HAP-1 (cell line): ENCODE results near the gene TRERF1.
"Not testable (repeated sequence)": the region's sequence is repeated elsewhere in the genome, so short reads cannot be mapped to it uniquely, and the experiment has no call there.

Experiments used
- DNase-seq, 2 experiments: peaks; one replicate each; pipeline ENCODE4 v3.0.0-alpha.2; 2016 to 2020; ENCODE audit warnings: low spot score in 2 of 2
- H3K27me3 ChIP-seq: fragments of 250-450 bp; sonication (Bioruptor Pico); 2 replicates; pipeline ENCODE4 v1.5.1; 2020; ENCODE audit warnings: low read depth, mild to moderate bottlenecking, moderate library complexity
- H3K36me3 ChIP-seq: fragments of 250-450 bp; sonication (Bioruptor Pico); replicated peaks from 2 replicates; pipeline ENCODE4 v1.5.1; 2020; ENCODE audit warnings: mild to moderate bottlenecking
- H3K4me1 ChIP-seq: fragments of 250-450 bp; sonication (Bioruptor Pico); 2 replicates; pipeline ENCODE4 v1.5.1; 2020; ENCODE audit warnings: mild to moderate bottlenecking
- H3K4me3 ChIP-seq: fragments of 250-450 bp; sonication (Bioruptor Pico); 2 replicates; pipeline ENCODE4 v1.5.1; 2020; ENCODE audit warnings: mild to moderate bottlenecking, moderate library complexity
- H3K9me3 ChIP-seq: fragments of 250-450 bp; sonication (Bioruptor Pico); 2 replicates; pipeline ENCODE4 v1.5.1; 2020; ENCODE audit warnings: mild to moderate bottlenecking, moderate library complexity
- in situ Hi-C: fragments of 300-500 bp; cut with MboI; formaldehyde crosslinking; loops from 3 replicates; pipeline ENCODE4 v1.14.3; 2020; ENCODE audit warnings: low sequenced_read_pairs, inconsistent platforms, mixed read lengths

Gene TRERF1

DNA sequence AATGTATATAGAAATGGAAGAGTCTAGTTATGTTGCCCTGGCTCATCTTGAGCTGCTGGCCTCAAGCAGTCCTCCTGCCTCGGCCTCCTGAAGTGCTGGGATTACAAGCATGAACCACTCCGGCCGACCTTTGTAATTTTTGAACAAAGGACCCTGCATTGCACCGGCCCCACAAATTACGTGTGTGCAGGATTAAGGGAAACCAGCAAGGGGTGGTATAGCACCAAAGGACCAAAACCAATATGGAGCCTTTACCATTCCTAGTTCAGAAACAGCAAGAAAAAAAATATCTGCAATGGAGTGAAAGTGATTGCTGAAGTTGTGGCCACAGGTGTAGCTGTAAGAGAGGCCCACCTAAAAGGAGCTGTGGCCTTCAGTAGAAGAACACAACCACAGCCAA, 8.2 kb upstream of the TRERF1 start:
- Histone ChIP-seq H3K27me3 (no peaks in the 10 kb centered on the region), H3K4me3 (no peak overlapping the region), H3K4me1 (no peaks in the 10 kb centered on the region; the same call in 1 of the 2 replicates), H3K36me3 (no peaks in the 10 kb centered on the region), H3K9me3 (no peaks in the 10 kb centered on the region)
- in situ Hi-C loops, result no loop called here
- DNase-seq, result no peak

DNA sequence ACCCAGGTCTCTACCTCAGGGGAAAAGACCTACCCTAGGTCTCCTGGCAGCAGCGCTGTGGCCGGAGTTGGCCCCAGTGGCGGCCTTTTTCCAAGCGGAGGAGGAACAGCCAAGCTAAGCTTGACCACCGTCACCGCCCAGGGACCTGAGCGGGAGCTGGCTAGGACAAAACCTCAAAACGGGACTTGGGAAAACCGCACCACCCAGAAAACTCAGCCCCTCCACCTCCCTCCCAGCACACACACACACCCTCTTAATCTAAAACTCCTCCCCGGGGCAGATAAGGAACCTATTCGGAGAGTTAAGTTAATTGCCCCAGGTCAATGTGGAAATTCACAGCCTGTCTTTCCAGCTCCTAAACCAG, 2.7 kb upstream of the TRERF1 start:
- Histone ChIP-seq H3K27me3 (no peaks in the 10 kb centered on the region), H3K4me3 (no peak overlapping the region), H3K4me1 (peaks cover 20% of the 10 kb centered on the region), H3K9me3 (no peaks in the 10 kb centered on the region), H3K36me3 (no peaks in the 10 kb centered on the region)
- in situ Hi-C loops, result no loop called here
- DNase-seq, result no peak

DNA sequence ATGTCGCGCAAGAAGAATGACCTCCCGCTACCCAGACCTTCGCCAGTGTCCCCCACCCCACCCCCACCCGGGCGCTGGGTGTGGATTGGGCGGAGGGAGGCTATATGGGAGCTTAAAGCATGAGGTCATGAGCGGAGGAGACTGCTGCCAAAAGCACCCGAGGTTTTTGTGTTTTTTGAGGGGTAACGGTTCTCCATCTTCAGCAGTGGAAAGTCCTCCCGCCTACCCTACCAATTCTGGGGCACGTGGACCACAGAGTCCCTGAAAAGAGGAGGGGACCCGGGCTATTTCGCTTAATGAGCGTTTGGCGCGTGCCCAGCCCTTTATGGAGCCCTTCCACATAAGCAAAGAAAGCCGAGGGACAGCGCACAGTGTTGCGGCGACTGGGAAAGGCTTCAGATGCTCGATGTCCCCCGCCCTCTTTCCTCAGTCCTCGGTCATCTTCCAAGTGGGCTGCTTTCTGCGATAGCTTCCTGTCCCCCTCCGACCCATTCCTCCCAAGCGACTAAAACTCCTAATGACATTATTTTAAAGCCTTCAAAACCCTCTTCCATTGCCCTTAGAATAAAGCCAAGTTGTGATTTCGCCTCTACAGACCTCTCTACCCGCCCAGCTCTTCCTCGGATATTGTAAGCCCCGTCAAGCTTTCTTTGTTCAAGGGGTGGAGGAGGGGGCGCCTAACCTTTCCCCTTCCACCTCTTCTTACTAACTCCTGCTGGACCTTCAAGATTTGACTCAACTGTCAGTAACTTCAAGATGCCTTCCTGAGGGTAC, 2.1 kb upstream of the TRERF1 start:
- Histone ChIP-seq H3K9me3 (no peaks in the 10 kb centered on the region), H3K4me3 (peak overlapping the region; percentile 70), H3K27me3 (no peaks in the 10 kb centered on the region), H3K4me1 (peaks cover 24% of the 10 kb centered on the region), H3K36me3 (no peaks in the 10 kb centered on the region)
- in situ Hi-C loops, result no loop called here
- DNase-seq, result peak in 1 of 2 experiments; percentile 22

DNA sequence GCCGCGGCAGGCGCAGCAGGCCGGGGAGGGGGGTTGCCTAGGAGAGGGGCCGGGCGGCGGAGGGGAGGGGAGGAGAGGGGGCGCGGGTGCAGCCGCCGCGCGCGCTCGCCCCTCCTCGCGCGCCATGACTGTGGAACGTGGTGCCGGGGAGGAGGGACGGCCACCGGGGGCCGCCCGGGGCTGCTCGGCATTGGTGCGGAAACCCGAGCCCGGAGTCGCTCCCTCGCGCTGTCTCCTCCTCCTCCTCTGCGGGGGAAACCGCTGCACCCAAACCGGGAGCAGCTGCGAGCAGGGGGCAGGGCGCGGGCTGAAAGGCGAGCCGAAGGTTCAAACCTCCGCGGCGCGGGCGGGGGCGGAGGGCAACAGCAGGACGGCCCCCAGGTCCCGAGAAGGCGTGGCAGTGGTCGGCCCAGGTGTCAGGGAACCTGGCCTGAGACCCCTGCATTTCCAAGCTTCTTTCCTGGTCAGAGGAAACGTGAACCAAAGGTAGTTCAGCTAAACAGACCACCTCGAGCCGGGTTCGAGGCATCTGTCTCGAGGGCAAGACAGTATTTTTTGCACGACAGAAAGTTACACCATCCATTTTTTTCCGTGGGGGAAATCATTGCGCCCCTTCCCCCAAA, 1.4 kb upstream of the TRERF1 start:
- H3K4me1 ChIP-seq, result peaks cover 28% of the 10 kb centered on the region
- H3K27me3 ChIP-seq, result no peaks in the 10 kb centered on the region
- H3K9me3 ChIP-seq, result no peaks in the 10 kb centered on the region
- H3K4me3 ChIP-seq, result peak overlapping the region; percentile 70
- in situ Hi-C loops, result no loop called here
- DNase-seq, result peak; percentile 76 to 93
- peaks cover 3% of the 10 kb centered on the region for H3K36me3 ChIP-seq

DNA sequence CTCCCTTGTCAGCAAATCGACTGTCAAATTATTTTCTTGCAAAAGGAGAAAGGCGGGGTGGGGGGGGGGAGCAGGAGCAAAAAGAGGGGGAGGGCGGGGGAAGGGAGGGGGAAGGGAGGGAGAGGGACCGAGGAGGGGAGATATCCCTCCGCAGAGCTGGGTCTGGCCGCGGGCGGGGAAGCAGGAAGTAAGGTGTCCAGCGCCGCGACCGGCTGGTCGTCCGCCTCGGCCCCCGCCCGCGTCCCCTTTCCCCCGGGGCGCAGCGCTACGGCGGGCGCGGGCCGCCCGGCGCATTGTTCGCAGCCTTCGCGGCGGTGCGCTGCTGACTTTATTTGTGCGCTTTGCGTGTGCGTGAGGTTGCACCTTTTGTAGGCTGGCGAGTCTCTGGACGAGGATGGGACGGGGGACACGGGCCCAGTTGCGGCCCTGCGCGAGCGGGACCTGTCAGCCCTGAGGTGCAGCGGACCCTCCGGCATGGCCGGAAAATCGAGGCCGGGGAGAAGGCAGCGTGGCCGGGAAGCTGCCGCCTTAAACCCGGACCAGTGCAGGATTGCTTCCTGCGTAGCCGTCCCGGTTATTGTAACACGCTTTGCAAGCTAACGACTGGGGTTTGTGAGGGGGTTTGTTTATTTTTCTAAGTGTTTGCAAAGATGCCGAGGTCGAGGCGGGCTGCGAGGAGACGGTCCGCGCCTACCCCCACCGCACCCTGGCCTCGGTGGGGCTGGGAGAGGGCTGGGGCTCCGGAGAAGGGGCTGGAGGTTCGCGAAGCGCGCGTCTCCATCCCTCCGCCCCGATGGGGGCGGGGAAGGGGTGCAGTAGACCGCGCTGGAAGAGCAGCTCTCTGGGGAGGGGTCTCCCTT, 675 bp upstream of the TRERF1 start:
- Histone ChIP-seq H3K27me3 (no peaks in the 10 kb centered on the region), H3K4me1 (peaks cover 28% of the 10 kb centered on the region), H3K36me3 (peaks cover 5% of the 10 kb centered on the region), H3K4me3 (peak overlapping the region; percentile 70), H3K9me3 (no peaks in the 10 kb centered on the region)
- peak; percentile 79 to 92 for DNase-seq
- in situ Hi-C loops, result no loop called here

DNA sequence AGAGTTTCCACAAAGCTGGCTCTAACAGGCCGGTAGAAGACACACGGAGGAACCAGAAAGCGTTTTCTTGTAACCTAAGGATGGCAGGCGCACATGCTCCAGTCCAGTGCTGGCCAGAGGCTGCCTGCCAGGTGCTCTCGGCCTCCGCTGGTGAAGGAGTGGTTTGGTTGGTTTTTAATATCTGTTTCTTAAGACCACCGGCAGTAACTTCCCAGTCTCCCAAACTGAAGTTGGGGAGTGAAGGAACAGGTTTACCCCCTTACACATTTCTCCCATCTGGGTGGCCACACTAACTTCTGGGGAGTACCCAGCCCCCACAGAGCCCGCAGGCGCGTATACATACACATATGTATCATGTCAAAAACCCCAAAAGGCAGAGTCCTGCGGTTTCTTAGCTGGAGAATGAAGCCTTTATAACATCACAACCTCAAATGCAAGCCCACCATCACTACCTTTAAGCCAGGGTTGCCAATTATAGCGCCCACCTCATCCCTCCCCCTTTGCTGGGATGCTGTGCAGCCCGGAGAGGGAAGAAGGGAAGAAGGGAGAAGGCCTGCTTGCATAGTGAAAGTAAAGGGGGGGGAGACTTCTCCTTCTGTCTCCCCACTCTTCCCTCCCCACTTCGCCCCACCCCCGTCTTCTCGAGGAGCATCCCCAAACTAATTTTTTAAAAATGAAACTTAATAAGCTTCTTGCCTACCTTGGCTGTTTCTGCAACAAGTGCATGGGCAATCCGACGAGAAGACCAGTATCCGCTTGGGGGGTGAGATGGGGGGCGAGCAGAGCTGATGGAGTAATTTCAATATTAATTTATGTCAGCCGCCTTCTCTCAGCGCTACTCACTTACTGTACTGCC, 1.0 kb downstream of the TRERF1 start:
- H3K36me3 ChIP-seq, result peaks cover 5% of the 10 kb centered on the region
- DNase-seq, result peak; percentile 27 to 39
- H3K9me3 ChIP-seq, result no peaks in the 10 kb centered on the region
- peaks cover 28% of the 10 kb centered on the region for H3K4me1 ChIP-seq
- H3K27me3 ChIP-seq, result no peaks in the 10 kb centered on the region
- in situ Hi-C loops, result no loop called here
- peak overlapping the region; percentile 70 for H3K4me3 ChIP-seq

DNA sequence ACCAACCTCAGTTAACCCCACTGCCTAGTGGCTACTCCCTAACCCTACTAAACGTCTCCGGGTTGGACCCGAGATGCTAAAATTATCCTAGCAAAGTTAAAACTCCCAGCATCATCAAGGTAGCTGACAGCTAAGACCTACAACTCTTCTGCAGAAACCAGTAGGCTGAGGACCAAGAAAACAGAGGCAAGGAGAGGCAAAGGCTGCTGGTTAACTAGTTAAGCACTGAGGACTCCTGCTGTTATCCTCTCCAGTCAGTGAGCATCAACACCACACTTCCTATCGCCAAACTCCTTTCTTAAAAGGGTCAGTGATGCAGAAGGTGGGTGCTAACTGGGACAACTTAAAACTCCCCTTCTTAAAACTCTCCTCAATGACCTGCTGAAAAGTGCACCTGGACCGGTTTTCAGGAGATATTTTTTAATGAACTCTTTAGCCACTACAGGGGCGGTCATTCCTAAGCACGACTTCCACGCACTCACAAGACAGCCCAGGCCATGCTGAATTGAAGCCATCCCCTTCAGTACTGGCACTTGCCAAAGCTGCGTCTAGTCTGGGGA, 1.7 kb downstream of the TRERF1 start:
- Histone ChIP-seq H3K27me3 (no peaks in the 10 kb centered on the region), H3K9me3 (no peaks in the 10 kb centered on the region), H3K4me3 (peak overlapping the region; percentile 70), H3K36me3 (peaks cover 5% of the 10 kb centered on the region), H3K4me1 (peaks cover 28% of the 10 kb centered on the region)
- in situ Hi-C loops, result no loop called here
- DNase-seq, result peak; percentile 16 to 37

DNA sequence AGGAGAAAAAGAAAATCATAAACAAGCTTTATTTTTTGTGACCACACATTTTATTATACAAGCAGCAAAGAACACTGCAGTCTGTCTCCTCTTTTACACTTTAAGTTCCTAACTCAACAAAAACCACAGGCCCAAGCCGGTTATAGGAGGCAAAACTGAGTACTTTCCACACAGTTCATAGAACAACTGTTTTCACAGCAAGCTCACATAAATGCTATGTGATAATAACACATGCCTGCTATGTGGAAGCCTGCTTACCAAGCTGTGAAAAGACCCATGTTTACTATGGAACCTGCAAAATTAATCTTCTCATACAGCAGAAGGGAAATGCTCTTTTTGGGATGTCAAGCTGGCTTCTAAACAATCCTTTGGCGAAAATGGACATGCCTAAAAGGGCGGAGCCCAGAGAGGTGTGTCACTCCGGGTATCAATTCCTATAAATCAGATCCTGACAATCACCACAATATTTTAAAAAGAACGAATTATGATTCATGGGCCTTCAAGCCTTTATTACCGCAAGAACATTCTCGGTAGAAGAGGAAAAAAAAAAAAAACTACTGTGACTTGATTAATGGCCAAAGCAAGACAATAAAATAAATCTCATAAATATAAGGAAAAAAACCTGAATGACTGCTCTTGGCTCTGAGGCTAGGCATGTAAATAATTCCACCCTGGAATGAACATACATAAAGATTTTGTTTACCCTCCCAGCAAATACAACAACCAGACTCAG, 2.6 kb downstream of the TRERF1 start:
- Histone ChIP-seq H3K4me3 (peak overlapping the region; percentile 70; the same call in 1 of the 2 replicates), H3K27me3 (no peaks in the 10 kb centered on the region), H3K9me3 (no peaks in the 10 kb centered on the region), H3K36me3 (peaks cover 5% of the 10 kb centered on the region), H3K4me1 (peaks cover 31% of the 10 kb centered on the region)
- in situ Hi-C loops, result no loop called here
- no peak for DNase-seq

DNA sequence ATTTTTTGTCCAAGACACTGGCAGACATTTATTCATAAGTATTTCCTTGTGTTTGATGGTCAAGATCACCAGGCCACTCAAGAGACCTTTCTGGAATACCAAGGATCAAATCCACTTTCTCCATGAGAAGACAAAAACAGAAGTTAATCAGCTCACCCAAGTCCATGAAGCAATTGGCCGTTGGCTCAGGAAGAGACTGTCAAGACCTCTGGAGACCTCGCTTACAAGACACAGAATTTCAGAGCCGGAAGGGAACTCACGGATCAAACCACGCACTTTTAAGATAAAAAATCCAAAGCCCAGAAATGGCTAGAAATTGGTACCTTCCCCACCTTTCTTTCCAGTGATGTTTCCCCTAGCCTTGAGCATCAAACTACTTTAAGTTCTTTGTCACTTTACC, 3.3 kb downstream of the TRERF1 start:
- in situ Hi-C loops, result no loop called here
- Histone ChIP-seq H3K36me3 (peaks cover 5% of the 10 kb centered on the region), H3K9me3 (no peaks in the 10 kb centered on the region), H3K4me3 (no peak overlapping the region), H3K4me1 (peaks cover 30% of the 10 kb centered on the region), H3K27me3 (no peaks in the 10 kb centered on the region)
- DNase-seq, result no peak

DNA sequence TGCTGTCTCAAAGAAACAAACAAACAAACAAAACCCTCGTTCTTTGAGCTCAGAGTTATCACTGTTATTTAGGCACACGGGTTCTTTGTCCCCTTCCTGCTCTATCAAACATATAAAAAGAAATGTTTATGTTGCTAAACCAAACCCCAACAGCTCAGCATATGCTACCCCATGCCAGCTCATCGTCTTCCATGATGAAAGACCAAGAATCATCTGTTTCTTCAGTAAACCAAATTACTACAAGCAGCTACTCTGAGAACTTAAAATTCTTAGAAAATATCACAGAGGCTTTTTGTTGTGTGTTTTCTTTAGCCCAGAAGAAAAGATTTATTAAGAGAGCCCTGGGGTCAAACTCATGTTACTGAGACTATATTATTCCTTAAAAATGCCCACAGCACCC, 4.7 kb downstream of the TRERF1 start:
- Histone ChIP-seq H3K4me3 (no peak overlapping the region), H3K36me3 (peaks cover 5% of the 10 kb centered on the region), H3K4me1 (peaks cover 42% of the 10 kb centered on the region), H3K27me3 (no peaks in the 10 kb centered on the region), H3K9me3 (no peaks in the 10 kb centered on the region)
- in situ Hi-C loops, result no loop called here
- no peak for DNase-seq

DNA sequence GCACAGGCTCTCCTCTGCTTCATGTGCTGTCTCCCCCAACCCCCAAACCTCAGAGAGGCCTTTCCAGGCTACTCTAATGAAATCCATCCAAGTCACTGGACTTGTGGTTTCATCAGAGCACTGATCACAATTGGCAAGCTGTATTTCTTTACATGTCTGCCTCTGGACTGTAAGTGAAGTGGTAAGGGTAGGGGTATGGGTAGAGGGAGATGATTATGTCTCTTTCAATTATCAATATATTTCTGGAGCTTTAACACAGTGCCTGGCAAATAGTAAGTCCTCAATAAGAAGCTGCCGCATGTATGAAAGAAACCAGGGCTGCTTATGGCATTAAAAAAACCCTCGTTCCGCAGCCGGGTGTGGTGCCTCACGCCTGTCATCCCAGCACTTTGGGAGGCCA, 5.4 kb downstream of the TRERF1 start:
- Histone ChIP-seq H3K27me3 (no peaks in the 10 kb centered on the region), H3K9me3 (no peaks in the 10 kb centered on the region), H3K36me3 (peaks cover 5% of the 10 kb centered on the region), H3K4me3 (no peak overlapping the region), H3K4me1 (peaks cover 48% of the 10 kb centered on the region)
- no peak for DNase-seq
- in situ Hi-C loops, result no loop called here

DNA sequence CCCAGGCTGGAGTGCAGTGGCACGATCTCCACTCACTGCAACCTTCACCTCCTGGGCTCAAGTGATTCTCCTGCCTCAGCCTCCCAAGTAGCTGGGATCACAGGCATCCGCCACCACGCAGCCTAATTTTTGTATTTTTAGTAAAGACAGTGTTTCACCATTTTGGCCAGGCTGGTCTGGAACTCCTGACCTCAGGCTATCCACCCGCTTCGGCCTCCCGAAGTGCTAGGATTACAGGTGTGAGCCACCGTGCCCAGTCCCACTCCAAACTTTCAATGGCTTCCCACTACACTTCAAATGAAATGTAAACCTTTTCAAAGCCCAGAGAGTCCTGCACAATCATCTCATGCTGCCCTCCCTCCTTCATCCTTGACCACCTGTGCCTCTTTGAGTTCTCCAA, 5.8 kb downstream of the TRERF1 start:
- H3K4me1 ChIP-seq, result peaks cover 52% of the 10 kb centered on the region
- H3K27me3 ChIP-seq, H3K9me3 ChIP-seq, DNase-seq, in situ Hi-C loops, H3K4me3 ChIP-seq, H3K36me3 ChIP-seq: not testable (repeated sequence)
